Panc1 (cell line): ENCODE measurements around the gene FBXL14. TPM values are rescaled to one million over a fixed set of nuclear protein-coding genes. Genes with fewer than 3 reads are reported as not detected.

ENCODE experiments used
- ATAC-seq: fragments of 200-7000 bp; cut with Tn5 transposase; 2 replicates; pipeline ENCODE4 v1.9.1; 2020; ENCODE audit warnings: mild to moderate bottlenecking, moderate library complexity
- BruUV-seq: library from RNA; stranded (reverse); fragments of 400-500 nt; replicated peaks from 2 replicates; lab custom pipeline; 2021; lab: Mats Ljungman, UMichigan
- CTCF ChIA-PET: fragments of 300-600 bp; sonication (Branson Sonifier 250); formaldehyde crosslinking; loops from one replicate; lab custom pipeline; 2022; ENCODE audit warnings: antibody characterized with exemption; lab: Charles Lee
- POLR2A ChIA-PET: fragments of 300-600 bp; sonication (Branson Sonifier 250); formaldehyde crosslinking; loops from one replicate; lab custom pipeline; 2022; ENCODE audit warnings: antibody characterized with exemption; lab: Charles Lee
- DNase-seq: peaks from one replicate; pipeline ENCODE4 v3.0.0-alpha.2; 2010; ENCODE audit warnings: low read depth, low spot score
- H3K27ac ChIP-seq: 2 replicates; pipeline ENCODE4 v1.5.1; 2011; ENCODE audit warnings: mild to moderate bottlenecking, low read length, inconsistent platforms
- H3K27me3 ChIP-seq: fragments of 200-500 bp; sonication (Bioruptor generic); 2 replicates; pipeline ENCODE4 v1.6.0; 2014; ENCODE audit warnings: low read length, inconsistent platforms; ENCODE audit not compliant: control insufficient read depth, insufficient read depth
- H3K36me3 ChIP-seq: fragments of 200-500 bp; sonication (Bioruptor generic); 2 replicates; pipeline ENCODE4 v1.5.1; 2014; ENCODE audit warnings: inconsistent platforms, mild to moderate bottlenecking, low read length, moderate library complexity; ENCODE audit not compliant: control insufficient read depth, insufficient read depth
- H3K4me1 ChIP-seq: 2 replicates; pipeline ENCODE4 v1.5.1; 2011; ENCODE audit warnings: inconsistent platforms, mild to moderate bottlenecking, low read length, moderate library complexity; ENCODE audit not compliant: control insufficient read depth, insufficient read depth
- H3K4me3 ChIP-seq, 2 experiments: 2 replicates each; pipeline ENCODE4 v1.5.1; 2011 to 2012; ENCODE audit warnings: low read depth in 2 of 2, low read length in 2 of 2, mild to moderate bottlenecking in 2 of 2, inconsistent platforms in 1 of 2, moderate library complexity in 1 of 2
- H3K9me3 ChIP-seq: fragments of 200-500 bp; sonication (Bioruptor generic); 2 replicates; pipeline ENCODE4 v1.5.1; 2014; ENCODE audit warnings: low read depth, mild to moderate bottlenecking, inconsistent platforms, low read length, moderate library complexity; ENCODE audit not compliant: control insufficient read depth, insufficient read depth
- CTCF ChIP-seq: fragments of 450-650 bp; IDR thresholded peaks from 2 replicates; pipeline ENCODE4 v1.5.1; 2017; ENCODE audit warnings: mild to moderate bottlenecking
- POLR2AphosphoS5 ChIP-seq: IDR thresholded peaks from 2 replicates; pipeline ENCODE4 v1.6.1; 2012; ENCODE audit warnings: mild to moderate bottlenecking, low read depth, low read length, moderate library complexity
- SIN3A ChIP-seq: IDR thresholded peaks from 2 replicates; pipeline ENCODE4 v1.6.1; 2012; ENCODE audit warnings: low read depth, mild to moderate bottlenecking, low read length, moderate library complexity, borderline replicate concordance; ENCODE audit not compliant: insufficient read depth
- TCF7L2 ChIP-seq: IDR thresholded peaks from 2 replicates; pipeline ENCODE4 v1.6.1; 2011; ENCODE audit warnings: mild to moderate bottlenecking, low read depth, low read length, inconsistent platforms
- in situ Hi-C: cut with HindIII; loops from 2 replicates; pipeline ENCODE4 v1.10.0; 2016; ENCODE audit warnings: low sequenced_read_pairs, low pct_unique_long_range_greater_than_20kb
- intact Hi-C: fragments of 100-400 bp; cut with micrococcal nuclease; formaldehyde crosslinking; loops from one replicate; pipeline ENCODE4 v1.10.0; 2022; ENCODE audit not compliant: unreplicated experiment
- total RNA-seq: library from RNA; stranded (reverse); gene quantifications from one replicate; pipeline ENCODE4 v1.2.1, GENCODE V29; 2021; ENCODE audit not compliant: unreplicated experiment
- TF ChIP-seq, protein P1 (sequence below), 2 experiments: IDR thresholded peaks; 2 replicates each; pipeline ENCODE4 v1.6.1; 2011 to 2012; ENCODE audit warnings: low read depth in 2 of 2, control low read depth in 1 of 2, low read length in 1 of 2, mild to moderate bottlenecking in 1 of 2, moderate library complexity in 1 of 2; ENCODE audit not compliant: insufficient read depth in 1 of 2

Gene FBXL14
- total RNA-seq, 1 experiment from 2014 or later, result 15.1 TPM

DNA sequence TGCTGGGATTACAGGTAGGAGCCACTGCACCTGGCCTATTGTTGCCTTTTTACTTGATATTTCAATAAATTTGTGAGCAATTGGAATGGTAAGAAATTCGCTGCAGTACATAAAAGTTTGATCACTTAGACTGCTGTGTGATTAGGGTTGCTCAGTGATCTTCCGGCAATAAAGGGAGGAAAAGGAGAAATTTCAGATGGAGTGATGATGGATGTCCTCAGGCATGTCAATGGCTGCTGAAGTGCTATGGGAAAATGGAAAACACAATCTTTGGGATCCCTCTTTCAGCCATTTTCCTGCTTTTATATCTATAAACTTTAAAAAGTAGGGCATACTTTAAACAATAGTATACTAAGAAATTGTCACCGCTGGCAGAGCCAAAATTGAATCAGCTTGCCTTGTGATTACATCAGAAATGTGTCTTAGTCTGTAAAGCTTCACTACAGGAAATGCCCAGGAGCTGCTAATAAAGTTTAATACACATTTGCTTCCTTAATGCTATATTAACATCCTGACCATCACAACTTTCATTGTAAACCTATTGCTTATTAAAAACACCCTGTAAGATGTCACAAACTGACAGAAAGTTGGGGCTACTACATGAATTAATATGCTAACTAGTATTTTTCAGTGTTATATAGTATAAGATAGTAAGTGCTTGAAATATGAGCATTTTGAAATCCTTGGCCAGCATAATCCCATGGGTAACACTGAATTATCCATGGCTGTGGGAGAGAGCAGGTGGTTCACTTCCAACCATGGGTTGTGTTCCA lies 13.7 kb upstream of the FBXL14 start:
- BruUV-seq, result no TSS peak
- Histone ChIP-seq H3K4me1 (peaks cover 25% of the 10 kb centered on the region), H3K4me3 (no peak overlapping the region), H3K27ac (peak overlapping the region; percentile 71), H3K36me3 (no peaks in the 10 kb centered on the region), H3K27me3 (no peaks in the 10 kb centered on the region), H3K9me3 (no peaks in the 10 kb centered on the region)
- intact Hi-C loops (no loop called here), in situ Hi-C loops (no loop called here)
- TF ChIP-seq SIN3A, result no peak
- TF ChIP-seq CTCF, result no peak
- TF ChIP-seq, protein P1, sequence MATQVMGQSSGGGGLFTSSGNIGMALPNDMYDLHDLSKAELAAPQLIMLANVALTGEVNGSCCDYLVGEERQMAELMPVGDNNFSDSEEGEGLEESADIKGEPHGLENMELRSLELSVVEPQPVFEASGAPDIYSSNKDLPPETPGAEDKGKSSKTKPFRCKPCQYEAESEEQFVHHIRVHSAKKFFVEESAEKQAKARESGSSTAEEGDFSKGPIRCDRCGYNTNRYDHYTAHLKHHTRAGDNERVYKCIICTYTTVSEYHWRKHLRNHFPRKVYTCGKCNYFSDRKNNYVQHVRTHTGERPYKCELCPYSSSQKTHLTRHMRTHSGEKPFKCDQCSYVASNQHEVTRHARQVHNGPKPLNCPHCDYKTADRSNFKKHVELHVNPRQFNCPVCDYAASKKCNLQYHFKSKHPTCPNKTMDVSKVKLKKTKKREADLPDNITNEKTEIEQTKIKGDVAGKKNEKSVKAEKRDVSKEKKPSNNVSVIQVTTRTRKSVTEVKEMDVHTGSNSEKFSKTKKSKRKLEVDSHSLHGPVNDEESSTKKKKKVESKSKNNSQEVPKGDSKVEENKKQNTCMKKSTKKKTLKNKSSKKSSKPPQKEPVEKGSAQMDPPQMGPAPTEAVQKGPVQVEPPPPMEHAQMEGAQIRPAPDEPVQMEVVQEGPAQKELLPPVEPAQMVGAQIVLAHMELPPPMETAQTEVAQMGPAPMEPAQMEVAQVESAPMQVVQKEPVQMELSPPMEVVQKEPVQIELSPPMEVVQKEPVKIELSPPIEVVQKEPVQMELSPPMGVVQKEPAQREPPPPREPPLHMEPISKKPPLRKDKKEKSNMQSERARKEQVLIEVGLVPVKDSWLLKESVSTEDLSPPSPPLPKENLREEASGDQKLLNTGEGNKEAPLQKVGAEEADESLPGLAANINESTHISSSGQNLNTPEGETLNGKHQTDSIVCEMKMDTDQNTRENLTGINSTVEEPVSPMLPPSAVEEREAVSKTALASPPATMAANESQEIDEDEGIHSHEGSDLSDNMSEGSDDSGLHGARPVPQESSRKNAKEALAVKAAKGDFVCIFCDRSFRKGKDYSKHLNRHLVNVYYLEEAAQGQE (IDR thresholded peaks at IDR 0.05; ENCODE audit: insufficient read depth in 1 of 2, low read depth in 2 of 2, low read length in 1 of 2), result no peak
- TF ChIP-seq TCF7L2, result no peak
- no peak for TF ChIP-seq POLR2AphosphoS5
- DNase-seq (no peak), ATAC-seq (no peak)
- ChIA-PET POLR2A (no interaction called here), CTCF (no interaction called here)

DNA sequence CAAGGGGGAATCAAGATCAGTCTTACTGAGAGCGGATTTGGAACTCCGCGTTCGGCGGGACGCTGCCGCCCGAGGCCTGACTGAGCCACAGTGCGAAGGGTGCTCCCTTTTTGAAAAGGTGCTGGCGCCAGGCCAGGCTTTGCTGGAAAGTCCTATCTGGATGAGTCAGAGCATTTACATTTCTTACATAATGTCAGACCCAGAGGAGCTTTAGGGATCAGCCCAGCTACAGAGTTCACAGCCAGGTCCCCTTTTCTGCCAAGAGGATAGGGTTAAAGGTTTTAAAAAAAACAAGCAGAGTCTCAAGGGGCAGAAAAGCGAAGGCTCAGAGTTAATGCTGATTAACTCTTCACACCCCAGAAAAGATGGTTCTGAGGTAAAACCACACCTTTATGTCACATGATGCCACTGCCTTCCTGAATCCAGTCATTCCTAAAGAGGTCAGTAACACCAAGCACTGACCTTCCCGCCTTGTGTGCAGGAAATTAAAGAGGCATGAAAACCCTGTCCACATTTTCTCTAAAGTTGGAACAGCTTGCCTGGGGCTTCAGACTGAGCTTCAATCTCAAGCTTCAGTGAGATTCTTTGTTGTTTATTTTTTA lies 11.7 kb upstream of the FBXL14 start:
- intact Hi-C loops, result no loop called here
- H3K27me3 ChIP-seq, result no peaks in the 10 kb centered on the region

More for the DNA sequence above, 11.7 kb upstream of the FBXL14 start:
- TF ChIP-seq, protein P1 (IDR thresholded peaks at IDR 0.05; ENCODE audit: insufficient read depth in 1 of 2, low read depth in 2 of 2, low read length in 1 of 2), result no peak
- in situ Hi-C loops, result no loop called here
- DNase-seq, result peak; percentile 77
- peak overlapping the region; percentile 79 for H3K27ac ChIP-seq
- H3K4me1 ChIP-seq, result peaks cover 29% of the 10 kb centered on the region
- peak; percentile 81 for ATAC-seq
- BruUV-seq, result no TSS peak
- ChIA-PET POLR2A (interaction anchor here (0.7 kb wide), 1 partner anchor 159 kb away, joined by 3 read pairs; no protein-coding TSS in a partner anchor), CTCF (no interaction called here)
- no peaks in the 10 kb centered on the region for H3K9me3 ChIP-seq
- no peaks in the 10 kb centered on the region for H3K36me3 ChIP-seq
- H3K4me3 ChIP-seq, result peak overlapping the region; percentile 32 to 67
